Neural crest cell (in vitro differentiated cells): Measurements from ENCODE around the gene LMOD3. TPM values are rescaled to one million over a fixed set of nuclear protein-coding genes. Genes with fewer than 3 reads are reported as not detected.

Experiments
- DNase-seq: peaks from one replicate; pipeline ENCODE4 v3.0.0; 2021; ENCODE audit warnings: low read depth, mixed read lengths, low spot score
- H3K27ac Mint-ChIP-seq: one replicate; pipeline ENCODE4 v1.8.0; 2021; ENCODE audit warnings: mild to moderate bottlenecking, mixed read lengths; ENCODE audit not compliant: unreplicated experiment
- H3K27me3 Mint-ChIP-seq: 2 replicates; pipeline ENCODE4 v1.8.0; 2021; ENCODE audit warnings: low read depth, mild to moderate bottlenecking, mixed read lengths
- H3K36me3 Mint-ChIP-seq: 2 replicates; pipeline ENCODE4 v1.8.0; 2021; ENCODE audit warnings: low read depth, mild to moderate bottlenecking, mixed read lengths
- H3K4me1 Mint-ChIP-seq: 2 replicates; pipeline ENCODE4 v1.8.0; 2021; ENCODE audit warnings: mixed read lengths
- H3K4me3 Mint-ChIP-seq: one replicate; pipeline ENCODE4 v1.8.0; 2021; ENCODE audit warnings: mild to moderate bottlenecking, mixed read lengths
- H3K9me3 Mint-ChIP-seq: 2 replicates; pipeline ENCODE4 v1.8.0; 2021; ENCODE audit warnings: mixed read lengths
- CTCF ChIP-seq: fragments of 200-600 bp; sonication (generic); conservative IDR thresholded peaks from 2 replicates; pipeline ENCODE4 v1.5.0; 2021; ENCODE audit warnings: antibody characterized with exemption, mild to moderate bottlenecking
- total RNA-seq: library from RNA; stranded (reverse); gene quantifications from 2 replicates; pipeline ENCODE4 v1.2.1, GENCODE V29; 2021

Gene LMOD3
- total RNA-seq, 1 donor from 2014 or later = 3.8 TPM

- peaks cover 26% of the 10 kb centered on the region for H3K36me3 Mint-ChIP-seq
Measured at GRCh38 chr3:69059688-69060087, 62.7 kb downstream of the LMOD3 start.

GRCh38 chr3:69058947-69059224, 63.5 kb downstream of the LMOD3 start:
- Mint-ChIP-seq H3K9me3 (no peaks in the 10 kb centered on the region), H3K27me3 (no peaks in the 10 kb centered on the region), H3K4me3 (no peak overlapping the region), H3K4me1 (no peaks in the 10 kb centered on the region), H3K36me3 (peaks cover 26% of the 10 kb centered on the region), H3K27ac (no peak overlapping the region)
- no peak for DNase-seq
- no peak for TF ChIP-seq CTCF

More at GRCh38 chr3:69059688-69060087, 62.7 kb downstream of the LMOD3 start:
- no peak for TF ChIP-seq CTCF
- no peaks in the 10 kb centered on the region for H3K9me3 Mint-ChIP-seq
- no peaks in the 10 kb centered on the region for H3K27me3 Mint-ChIP-seq
- no peak overlapping the region for H3K4me3 Mint-ChIP-seq
- H3K27ac Mint-ChIP-seq = no peak overlapping the region
- DNase-seq = no peak
- peaks cover under 1% of the 10 kb centered on the region for H3K4me1 Mint-ChIP-seq

- Mint-ChIP-seq H3K27ac (no peak overlapping the region), H3K4me3 (no peak overlapping the region), H3K4me1 (no peaks in the 10 kb centered on the region), H3K27me3 (no peaks in the 10 kb centered on the region), H3K36me3 (peaks cover 26% of the 10 kb centered on the region), H3K9me3 (no peaks in the 10 kb centered on the region)
- TF ChIP-seq CTCF = no peak
- DNase-seq = no peak
Measured at GRCh38 chr3:69058180-69058946, 64.0 kb downstream of the LMOD3 start.

Other genes with a start within 250 kb of the LMOD3 start
- gene TAFA4, start 190.0 kb downstream of the LMOD3 start, total RNA-seq = 0.72 and 1.6 TPM in 2 replicates
- 16.2 and 18.6 TPM in 2 replicates for gene EOGT, start 108.9 kb downstream of the LMOD3 start, total RNA-seq
- 18.5 and 21.3 TPM in 2 replicates for gene TMF1, start 70.3 kb downstream of the LMOD3 start, total RNA-seq
- 75.6 and 78.8 TPM in 2 replicates for gene UBA3, start 42.2 kb downstream of the LMOD3 start, total RNA-seq
- gene ARL6IP5, start 37.7 kb downstream of the LMOD3 start, total RNA-seq = 59.2 and 59.9 TPM in 2 replicates